Measurements from ENCODE around the gene ZNF407.

ZNF407 gene

GRCh38 chr18:75016025-75016717 is 418.5 kb downstream of the ZNF407 start:
- Histone ChIP-seq H3K27ac (ENCODE audit: extremely low read depth, low read depth, low read length) (no peak overlapping the region), H3K9me3 (ENCODE audit: control insufficient read depth, insufficient read depth, low read depth, low read length) (no peaks in the 10 kb centered on the region), H3K36me3 (ENCODE audit: control insufficient read depth in 2 of 2, insufficient read depth in 1 of 2, low read length in 2 of 2) (no peaks in the 10 kb centered on the region), H3K4me3 (ENCODE audit: low read depth, low read length) (no peak overlapping the region), H3K4me1 (ENCODE audit: control insufficient read depth, insufficient read depth, low read length) (no peaks in the 10 kb centered on the region)
- CTCF ChIA-PET: no interaction called here
- POLR2A ChIA-PET: no interaction called here
- no peak for TF ChIP-seq ZBTB48 (tag by site-specific recombination; IDR thresholded peaks at IDR 0.05)
- no peak for TF ChIP-seq ZNF792 (tag by site-specific recombination; IDR thresholded peaks at IDR 0.05)
- TF ChIP-seq OVOL3 (tag by site-specific recombination; IDR thresholded peaks at IDR 0.05): no peak
- TF ChIP-seq ZNF416 (tag by site-specific recombination; IDR thresholded peaks at IDR 0.05): no peak
- TF ChIP-seq, protein P1, sequence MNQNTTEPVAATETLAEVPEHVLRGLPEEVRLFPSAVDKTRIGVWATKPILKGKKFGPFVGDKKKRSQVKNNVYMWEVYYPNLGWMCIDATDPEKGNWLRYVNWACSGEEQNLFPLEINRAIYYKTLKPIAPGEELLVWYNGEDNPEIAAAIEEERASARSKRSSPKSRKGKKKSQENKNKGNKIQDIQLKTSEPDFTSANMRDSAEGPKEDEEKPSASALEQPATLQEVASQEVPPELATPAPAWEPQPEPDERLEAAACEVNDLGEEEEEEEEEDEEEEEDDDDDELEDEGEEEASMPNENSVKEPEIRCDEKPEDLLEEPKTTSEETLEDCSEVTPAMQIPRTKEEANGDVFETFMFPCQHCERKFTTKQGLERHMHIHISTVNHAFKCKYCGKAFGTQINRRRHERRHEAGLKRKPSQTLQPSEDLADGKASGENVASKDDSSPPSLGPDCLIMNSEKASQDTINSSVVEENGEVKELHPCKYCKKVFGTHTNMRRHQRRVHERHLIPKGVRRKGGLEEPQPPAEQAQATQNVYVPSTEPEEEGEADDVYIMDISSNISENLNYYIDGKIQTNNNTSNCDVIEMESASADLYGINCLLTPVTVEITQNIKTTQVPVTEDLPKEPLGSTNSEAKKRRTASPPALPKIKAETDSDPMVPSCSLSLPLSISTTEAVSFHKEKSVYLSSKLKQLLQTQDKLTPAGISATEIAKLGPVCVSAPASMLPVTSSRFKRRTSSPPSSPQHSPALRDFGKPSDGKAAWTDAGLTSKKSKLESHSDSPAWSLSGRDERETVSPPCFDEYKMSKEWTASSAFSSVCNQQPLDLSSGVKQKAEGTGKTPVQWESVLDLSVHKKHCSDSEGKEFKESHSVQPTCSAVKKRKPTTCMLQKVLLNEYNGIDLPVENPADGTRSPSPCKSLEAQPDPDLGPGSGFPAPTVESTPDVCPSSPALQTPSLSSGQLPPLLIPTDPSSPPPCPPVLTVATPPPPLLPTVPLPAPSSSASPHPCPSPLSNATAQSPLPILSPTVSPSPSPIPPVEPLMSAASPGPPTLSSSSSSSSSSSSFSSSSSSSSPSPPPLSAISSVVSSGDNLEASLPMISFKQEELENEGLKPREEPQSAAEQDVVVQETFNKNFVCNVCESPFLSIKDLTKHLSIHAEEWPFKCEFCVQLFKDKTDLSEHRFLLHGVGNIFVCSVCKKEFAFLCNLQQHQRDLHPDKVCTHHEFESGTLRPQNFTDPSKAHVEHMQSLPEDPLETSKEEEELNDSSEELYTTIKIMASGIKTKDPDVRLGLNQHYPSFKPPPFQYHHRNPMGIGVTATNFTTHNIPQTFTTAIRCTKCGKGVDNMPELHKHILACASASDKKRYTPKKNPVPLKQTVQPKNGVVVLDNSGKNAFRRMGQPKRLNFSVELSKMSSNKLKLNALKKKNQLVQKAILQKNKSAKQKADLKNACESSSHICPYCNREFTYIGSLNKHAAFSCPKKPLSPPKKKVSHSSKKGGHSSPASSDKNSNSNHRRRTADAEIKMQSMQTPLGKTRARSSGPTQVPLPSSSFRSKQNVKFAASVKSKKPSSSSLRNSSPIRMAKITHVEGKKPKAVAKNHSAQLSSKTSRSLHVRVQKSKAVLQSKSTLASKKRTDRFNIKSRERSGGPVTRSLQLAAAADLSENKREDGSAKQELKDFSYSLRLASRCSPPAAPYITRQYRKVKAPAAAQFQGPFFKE (tag by site-specific recombination; IDR thresholded peaks at IDR 0.05; ENCODE audit: borderline replicate concordance): no peak
- TF ChIP-seq ZNF292 (tag by site-specific recombination; IDR thresholded peaks at IDR 0.05; ENCODE audit: borderline replicate concordance, low read depth): no peak
- TF ChIP-seq, protein P2, sequence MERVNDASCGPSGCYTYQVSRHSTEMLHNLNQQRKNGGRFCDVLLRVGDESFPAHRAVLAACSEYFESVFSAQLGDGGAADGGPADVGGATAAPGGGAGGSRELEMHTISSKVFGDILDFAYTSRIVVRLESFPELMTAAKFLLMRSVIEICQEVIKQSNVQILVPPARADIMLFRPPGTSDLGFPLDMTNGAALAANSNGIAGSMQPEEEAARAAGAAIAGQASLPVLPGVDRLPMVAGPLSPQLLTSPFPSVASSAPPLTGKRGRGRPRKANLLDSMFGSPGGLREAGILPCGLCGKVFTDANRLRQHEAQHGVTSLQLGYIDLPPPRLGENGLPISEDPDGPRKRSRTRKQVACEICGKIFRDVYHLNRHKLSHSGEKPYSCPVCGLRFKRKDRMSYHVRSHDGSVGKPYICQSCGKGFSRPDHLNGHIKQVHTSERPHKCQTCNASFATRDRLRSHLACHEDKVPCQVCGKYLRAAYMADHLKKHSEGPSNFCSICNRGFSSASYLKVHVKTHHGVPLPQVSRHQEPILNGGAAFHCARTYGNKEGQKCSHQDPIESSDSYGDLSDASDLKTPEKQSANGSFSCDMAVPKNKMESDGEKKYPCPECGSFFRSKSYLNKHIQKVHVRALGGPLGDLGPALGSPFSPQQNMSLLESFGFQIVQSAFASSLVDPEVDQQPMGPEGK (tag by site-specific recombination; IDR thresholded peaks at IDR 0.05): no peak
- no peak for TF ChIP-seq EGR2 (tag by site-specific recombination; IDR thresholded peaks at IDR 0.05; ENCODE audit: low read depth)
- TF ChIP-seq ZNF791 (tag by site-specific recombination; IDR thresholded peaks at IDR 0.05): no peak
- TF ChIP-seq ZNF23 (tag by site-specific recombination; IDR thresholded peaks at IDR 0.05; ENCODE audit: borderline replicate concordance): no peak
- no peak for TF ChIP-seq ZBTB6 (tag by site-specific recombination; IDR thresholded peaks at IDR 0.05)
- TF ChIP-seq, protein P3, sequence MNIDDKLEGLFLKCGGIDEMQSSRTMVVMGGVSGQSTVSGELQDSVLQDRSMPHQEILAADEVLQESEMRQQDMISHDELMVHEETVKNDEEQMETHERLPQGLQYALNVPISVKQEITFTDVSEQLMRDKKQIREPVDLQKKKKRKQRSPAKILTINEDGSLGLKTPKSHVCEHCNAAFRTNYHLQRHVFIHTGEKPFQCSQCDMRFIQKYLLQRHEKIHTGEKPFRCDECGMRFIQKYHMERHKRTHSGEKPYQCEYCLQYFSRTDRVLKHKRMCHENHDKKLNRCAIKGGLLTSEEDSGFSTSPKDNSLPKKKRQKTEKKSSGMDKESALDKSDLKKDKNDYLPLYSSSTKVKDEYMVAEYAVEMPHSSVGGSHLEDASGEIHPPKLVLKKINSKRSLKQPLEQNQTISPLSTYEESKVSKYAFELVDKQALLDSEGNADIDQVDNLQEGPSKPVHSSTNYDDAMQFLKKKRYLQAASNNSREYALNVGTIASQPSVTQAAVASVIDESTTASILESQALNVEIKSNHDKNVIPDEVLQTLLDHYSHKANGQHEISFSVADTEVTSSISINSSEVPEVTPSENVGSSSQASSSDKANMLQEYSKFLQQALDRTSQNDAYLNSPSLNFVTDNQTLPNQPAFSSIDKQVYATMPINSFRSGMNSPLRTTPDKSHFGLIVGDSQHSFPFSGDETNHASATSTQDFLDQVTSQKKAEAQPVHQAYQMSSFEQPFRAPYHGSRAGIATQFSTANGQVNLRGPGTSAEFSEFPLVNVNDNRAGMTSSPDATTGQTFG (tag by site-specific recombination; IDR thresholded peaks at IDR 0.05; ENCODE audit: borderline replicate concordance): no peak
- no peak for TF ChIP-seq ZNF600 (tag by site-specific recombination; IDR thresholded peaks at IDR 0.05)

Measured in HEK293 (cell line).